HG03469 (cell line): ENCODE results near the gene CUX1.
"Not testable (repeated sequence)": the region's sequence is repeated elsewhere in the genome, so short reads cannot be mapped to it uniquely, and the experiment has no call there.

Source experiments
- ATAC-seq: cut with Tn5 transposase; IDR thresholded peaks from one replicate; pipeline ENCODE4 v1.9.1; 2021; ENCODE audit warnings: mild to moderate bottlenecking, moderate library complexity, moderate number of reproducible peaks; ENCODE audit not compliant: unreplicated experiment

Gene CUX1

GRCh38 chr7:101817471-101818286 is at the start of gene CUX1:
TSS of gene CUX1 (plus strand) at chr7:101817626. CDS start at chr7:101817640, 14 bp downstream.
- ATAC-seq, result no peak

DNA sequence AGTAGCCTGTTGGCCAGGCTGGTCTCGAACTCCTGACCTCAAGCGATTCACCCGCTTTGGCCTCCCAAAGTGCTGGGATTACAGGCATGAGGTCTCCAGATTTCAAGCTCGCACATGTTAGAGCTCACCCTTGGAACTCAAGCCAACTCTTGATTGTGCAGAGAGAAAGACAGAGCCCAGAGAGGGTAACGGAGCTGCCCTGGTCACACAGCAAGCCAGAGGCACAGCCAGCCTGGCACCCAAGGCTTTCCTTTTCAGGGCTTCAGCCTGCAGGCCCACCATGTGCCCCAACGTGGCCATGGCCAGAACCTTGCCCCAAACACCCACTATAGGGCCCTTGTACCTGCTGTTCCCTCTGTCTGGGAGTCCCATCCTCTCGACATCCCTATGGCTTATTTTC is 49.1 kb upstream of the CUX1 start:
- ATAC-seq, result no peak

DNA sequence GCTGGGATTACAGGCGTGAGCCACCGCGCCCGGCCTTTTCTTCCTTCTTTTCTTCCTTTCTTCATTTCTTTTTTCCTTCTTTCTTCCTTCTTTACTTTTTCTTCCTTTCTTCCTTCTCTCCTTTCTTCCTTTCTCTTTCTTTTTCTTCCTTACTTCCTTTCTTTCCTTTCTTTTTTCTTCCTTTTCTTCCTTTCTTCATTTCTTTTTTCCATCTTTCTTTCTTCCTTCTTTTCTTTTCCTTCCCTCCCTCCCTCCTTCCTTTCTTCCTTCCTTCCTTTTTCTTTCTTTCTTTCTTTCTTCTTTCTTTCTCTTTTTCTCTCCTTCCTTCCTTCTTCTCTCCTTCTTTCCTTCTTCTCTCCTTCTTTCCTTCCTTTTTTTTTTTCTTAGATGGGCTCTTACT is 47.0 kb upstream of the CUX1 start:
- ATAC-seq, result no peak

- no peak for ATAC-seq
These were observed 44.8 kb upstream of the CUX1 start for GRCh38 chr7:101772508-101773211.

- no peak for ATAC-seq
These were observed 42.2 kb upstream of the CUX1 start for GRCh38 chr7:101775181-101775580.

DNA sequence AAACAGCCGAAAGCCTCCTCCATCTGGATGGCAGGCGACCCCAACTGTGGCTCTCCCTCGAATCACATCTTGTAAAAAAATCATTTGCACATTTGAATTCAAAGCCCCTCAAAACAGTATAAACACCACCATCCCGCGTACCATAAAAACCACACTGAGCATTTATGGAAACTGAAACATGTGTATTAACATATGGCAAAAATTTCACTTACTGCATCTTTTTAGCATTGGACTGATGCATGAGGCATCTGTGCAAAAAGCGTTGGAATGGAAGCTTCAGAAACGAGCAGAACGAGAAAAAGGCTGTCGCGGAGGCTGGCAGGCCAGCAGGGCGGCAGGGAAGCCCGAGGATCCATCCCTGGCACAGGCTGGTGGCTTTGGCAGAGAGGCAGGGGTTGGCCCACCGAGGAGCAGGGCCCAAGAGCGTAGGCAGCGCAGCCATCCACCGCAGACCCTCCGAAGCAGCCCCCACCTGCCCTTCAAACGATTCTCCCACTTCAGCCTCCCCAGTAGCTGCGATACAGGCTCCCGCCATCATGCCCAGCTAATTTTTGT is 39.3 kb upstream of the CUX1 start:
- no peak for ATAC-seq

DNA sequence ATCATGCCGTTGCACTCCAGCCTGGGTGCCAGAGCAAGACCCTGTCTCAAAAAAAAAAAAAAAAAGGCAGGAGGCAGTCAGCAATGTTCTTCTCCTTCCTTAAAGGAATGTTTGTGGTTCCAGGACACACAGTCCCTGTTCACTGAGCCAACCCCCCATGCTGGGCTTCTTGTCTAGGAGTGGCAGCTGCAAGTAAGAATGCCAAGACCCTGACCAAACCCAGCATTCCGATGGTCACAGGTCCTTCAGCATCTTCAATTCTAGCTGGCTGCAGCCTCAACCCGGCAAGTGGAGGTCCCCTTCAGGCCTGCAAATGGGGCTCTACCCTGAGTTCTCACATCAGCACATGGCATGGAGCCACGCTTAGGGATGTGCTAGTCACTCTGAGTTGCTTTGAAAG is 38.2 kb upstream of the CUX1 start:
- no peak for ATAC-seq

DNA sequence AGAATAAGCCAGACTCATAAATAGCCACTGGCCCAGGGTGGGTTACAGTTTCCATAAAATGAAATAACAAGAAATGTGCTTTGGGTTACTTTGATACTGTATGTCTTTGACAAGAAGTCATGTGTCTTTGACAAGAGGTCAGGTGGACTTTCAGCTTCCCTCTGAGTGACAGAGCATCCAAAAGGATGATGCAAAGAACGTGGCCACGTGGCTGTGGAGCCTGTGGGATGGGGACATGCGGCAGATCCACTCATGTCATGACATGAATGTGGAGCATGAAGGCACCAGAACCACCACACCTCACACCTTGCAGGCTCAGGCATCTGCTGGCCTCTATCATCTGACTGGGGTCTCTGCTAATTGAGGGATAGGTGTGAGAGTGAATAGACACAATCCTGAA is 37.1 kb upstream of the CUX1 start:
- no peak for ATAC-seq

- ATAC-seq, result no peak
These were observed 36.0 kb upstream of the CUX1 start for GRCh38 chr7:101781439-101781838.

DNA sequence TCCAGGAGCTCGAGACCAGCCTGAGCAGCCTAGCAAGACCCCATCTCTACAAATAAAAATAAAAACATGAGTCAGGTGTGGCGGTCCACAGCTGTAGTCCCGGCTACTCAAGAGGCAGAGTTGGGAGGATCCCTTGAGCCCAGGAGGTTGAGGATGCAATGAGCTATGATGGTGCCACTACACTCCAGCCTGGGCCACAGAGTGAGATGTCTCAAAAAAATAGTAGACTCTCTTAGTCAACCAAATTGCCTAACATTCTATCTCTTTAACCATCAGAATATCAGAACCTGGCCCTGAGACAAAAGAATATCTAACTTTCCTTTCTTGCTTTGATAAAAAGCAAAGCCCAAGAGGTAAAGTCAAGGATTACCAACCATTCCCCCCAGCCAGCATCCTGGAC is 35.0 kb upstream of the CUX1 start:
- no peak for ATAC-seq

DNA sequence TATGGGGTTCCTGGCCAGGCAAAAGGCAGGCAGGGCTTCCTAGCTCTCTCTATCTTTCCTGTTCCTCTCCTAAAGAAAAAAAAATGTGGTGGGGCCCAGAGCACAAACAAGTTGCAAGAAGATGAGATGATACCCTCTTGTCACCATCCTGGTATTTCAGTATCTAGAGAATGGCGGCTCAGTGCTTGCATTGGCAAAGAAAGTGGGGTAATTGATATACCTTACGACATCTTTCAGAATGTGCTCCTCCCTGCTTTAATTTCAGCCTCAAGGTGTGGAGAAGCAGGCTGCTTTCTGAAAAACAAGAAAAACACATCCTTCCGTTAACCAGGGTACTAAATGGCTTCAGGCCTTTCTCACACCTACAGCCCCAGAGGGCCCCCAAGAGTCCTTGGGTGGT is 34.5 kb upstream of the CUX1 start:
- no peak for ATAC-seq

- ATAC-seq, result no peak
These were observed 33.8 kb upstream of the CUX1 start for GRCh38 chr7:101783381-101784181.

DNA sequence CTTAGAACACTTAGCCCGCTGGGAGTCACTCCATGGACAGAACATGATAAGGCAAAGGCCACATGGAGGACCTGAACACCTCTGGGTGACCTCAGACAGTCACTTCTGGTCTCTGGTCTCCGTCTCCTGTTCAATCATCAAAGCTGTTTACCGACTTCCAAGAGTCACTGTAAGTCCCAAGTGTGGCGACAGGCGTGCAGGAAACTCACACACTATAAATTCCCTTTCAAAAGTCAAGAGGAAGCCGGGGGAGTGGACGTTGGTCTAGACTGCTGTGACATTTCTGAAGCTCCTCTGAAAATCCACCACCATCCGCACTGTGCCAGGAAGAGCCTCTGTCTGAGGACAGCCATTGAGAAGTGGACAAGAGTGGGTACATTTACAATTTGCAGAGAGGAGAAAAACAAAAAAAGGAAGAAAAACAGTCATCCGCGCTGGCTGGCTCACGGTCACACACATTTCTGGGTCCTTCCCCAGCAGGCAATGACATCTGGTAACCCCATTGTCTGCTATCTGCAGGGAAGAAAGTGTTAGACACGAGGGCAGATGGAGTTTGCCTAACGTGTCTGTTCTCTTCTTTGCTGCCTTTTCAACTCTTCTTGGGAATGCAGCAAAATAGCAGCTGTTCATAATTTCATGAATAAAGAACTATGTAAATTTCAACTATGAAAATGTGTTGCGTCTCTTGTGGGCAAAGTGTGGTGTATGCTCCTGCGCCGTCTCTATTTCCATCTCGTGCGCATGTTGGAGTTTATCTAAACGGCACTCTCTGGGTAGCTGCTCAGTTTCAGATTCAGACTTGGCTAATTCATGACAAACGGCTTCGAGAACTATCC is 32.9 kb upstream of the CUX1 start:
- ATAC-seq, result no peak

DNA sequence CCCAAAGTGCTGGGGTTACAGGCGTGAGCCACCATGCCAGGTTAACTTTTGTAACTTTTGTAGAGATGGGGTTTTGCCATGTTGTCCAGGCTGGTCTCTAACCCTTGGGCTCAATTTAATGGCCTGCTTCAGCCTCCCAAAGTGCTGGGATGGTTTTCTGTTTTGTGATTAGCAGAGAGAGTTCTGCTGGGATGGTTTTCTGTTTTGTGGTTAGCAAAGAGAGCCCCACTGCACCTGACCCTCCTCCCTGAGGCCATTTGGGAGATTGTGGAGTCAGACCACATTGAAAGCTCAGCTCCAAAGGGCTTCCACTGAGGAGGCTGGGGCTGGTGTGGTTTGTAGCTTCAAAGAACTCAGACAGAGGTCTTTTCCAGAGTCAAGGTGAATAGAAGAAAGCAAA is 29.6 kb upstream of the CUX1 start:
- ATAC-seq, result no peak

DNA sequence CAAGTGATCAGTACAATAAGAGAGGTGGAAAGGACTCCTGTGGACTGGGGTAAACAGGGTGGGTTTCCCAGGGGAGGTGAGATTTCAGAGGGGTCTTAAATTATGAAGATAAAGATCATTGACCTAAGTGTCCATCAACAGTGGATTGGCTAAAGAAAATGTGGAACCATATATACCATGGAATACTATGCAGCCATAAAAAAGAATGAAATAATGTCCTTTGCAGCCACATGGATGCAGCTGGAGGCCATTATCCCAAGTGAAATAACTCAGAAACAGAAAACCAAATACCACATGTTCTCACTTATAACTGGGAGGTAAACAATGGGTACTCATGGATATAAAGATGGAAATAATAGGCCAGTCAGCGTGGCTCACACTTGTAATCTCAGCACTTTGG is 28.9 kb upstream of the CUX1 start:
- ATAC-seq, result no peak

GRCh38 chr7:101790566-101791293 is 26.7 kb upstream of the CUX1 start:
- ATAC-seq, result no peak

DNA sequence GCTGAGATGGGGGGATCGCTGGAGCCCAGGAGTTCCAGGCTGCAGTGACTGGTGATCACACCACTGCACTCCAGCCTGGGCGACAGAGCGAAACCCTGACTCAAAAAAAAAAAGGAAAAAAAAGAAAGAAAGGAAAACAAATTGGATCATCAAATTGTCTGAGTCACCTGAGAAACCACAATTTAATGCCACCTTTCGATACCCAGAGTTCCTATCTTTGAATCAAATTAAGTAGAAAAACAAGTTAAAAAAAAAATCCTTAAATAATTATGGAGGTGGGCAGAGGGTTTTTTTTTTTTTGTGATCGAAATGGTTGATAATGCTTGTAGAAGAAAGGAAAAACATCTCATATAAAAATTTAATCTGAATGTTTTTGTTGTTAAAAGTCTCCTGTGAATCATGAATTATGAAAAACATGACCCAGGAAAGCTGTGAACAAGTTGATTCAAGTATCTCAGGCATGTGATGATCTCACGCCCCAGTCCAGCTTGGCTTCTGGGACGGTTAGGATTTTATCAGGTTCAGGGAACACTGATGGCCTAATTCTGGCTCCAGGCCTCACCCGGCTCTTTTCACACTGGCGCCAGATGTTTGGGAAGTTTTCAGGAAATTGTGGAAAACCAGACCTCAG is 25.3 kb upstream of the CUX1 start:
- ATAC-seq, result no peak

GRCh38 chr7:101792682-101793071 is 24.7 kb upstream of the CUX1 start:
- ATAC-seq, result not testable (repeated sequence)

DNA sequence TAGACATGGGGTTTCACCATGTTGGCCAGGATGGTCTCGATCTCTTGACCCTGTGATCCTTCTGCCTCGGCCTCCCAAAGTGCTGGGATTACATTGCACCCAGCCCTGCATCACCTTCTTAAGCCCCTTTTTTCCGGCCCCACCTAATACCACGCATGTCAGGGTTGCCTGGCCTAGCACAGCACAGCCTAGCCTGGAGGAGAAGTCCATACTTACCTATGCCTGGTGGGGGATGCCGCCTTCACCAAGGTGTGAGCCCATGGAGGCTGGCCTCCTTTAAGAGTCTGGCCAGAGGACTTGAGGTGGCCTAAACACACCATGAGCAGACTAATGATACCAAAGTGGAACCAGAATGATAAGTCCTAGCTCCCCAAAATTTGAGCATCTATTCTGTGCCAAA is 22.0 kb upstream of the CUX1 start:
- no peak for ATAC-seq
